OCI-LY1 (cell line): ENCODE measurements around the gene PCP4L1.

Experiments
- H2AFZ ChIP-seq: fragments of 200-600 bp; sonication (generic), shearing (Covaris generic); 2 replicates; pipeline ENCODE4 v1.6.0; 2014; ENCODE audit warnings: antibody characterized with exemption, mild to moderate bottlenecking, low read length
- H3F3A ChIP-seq: fragments of 200-600 bp; sonication (generic), shearing (Covaris generic); 2 replicates; pipeline ENCODE4 v1.6.0; 2014; ENCODE audit warnings: mild to moderate bottlenecking, antibody characterized with exemption, low read length, moderate library complexity; ENCODE audit not compliant: insufficient read depth
- H3K27ac ChIP-seq: fragments of 200-600 bp; sonication (generic); 2 replicates; pipeline ENCODE4 v1.5.1; 2014; ENCODE audit warnings: low read length, mixed run types, mild to moderate bottlenecking, low read depth; ENCODE audit not compliant: poor library complexity, severe bottlenecking
- H3K27me3 ChIP-seq: fragments of 200-600 bp; sonication (generic); 2 replicates; pipeline ENCODE4 v1.6.0; 2014; ENCODE audit warnings: antibody characterized with exemption, mild to moderate bottlenecking, low read length, moderate library complexity; ENCODE audit not compliant: insufficient read depth
- H3K36me3 ChIP-seq: fragments of 200-600 bp; sonication (generic); 2 replicates; pipeline ENCODE4 v1.6.1; 2014; ENCODE audit warnings: mild to moderate bottlenecking, antibody characterized with exemption, low read length, moderate library complexity, mixed read lengths; ENCODE audit not compliant: insufficient read depth
- H3K4me1 ChIP-seq: fragments of 200-600 bp; sonication (generic); 2 replicates; pipeline ENCODE4 v1.5.1; 2014; ENCODE audit warnings: mild to moderate bottlenecking, low read length, moderate library complexity; ENCODE audit not compliant: insufficient read depth, severe bottlenecking
- H3K4me2 ChIP-seq: fragments of 200-600 bp; sonication (generic), shearing (Covaris generic); 2 replicates; pipeline ENCODE4 v1.6.1; 2014; ENCODE audit warnings: low read length
- H3K4me3 ChIP-seq: fragments of 200-600 bp; sonication (generic); 2 replicates; pipeline ENCODE4 v1.5.1; 2014; ENCODE audit warnings: low read length, low read depth, mild to moderate bottlenecking, mixed read lengths; ENCODE audit not compliant: poor library complexity, severe bottlenecking
- H3K79me2 ChIP-seq: fragments of 200-600 bp; shearing (Covaris generic); 2 replicates; pipeline ENCODE4 v1.6.1; 2016; ENCODE audit warnings: mixed run types, low read length, mixed read lengths; ENCODE audit not compliant: insufficient read depth
- H3K9ac ChIP-seq: fragments of 200-600 bp; sonication (generic), shearing (Covaris generic); 2 replicates; pipeline ENCODE4 v1.6.1; 2014; ENCODE audit warnings: mild to moderate bottlenecking, low read length, mixed read lengths
- H3K9me2 ChIP-seq: fragments of 200-600 bp; sonication (generic), shearing (Covaris generic); 2 replicates; pipeline ENCODE4 v1.6.1; 2014; ENCODE audit warnings: low read depth, mild to moderate bottlenecking, low read length, mixed read lengths
- H3K9me3 ChIP-seq: fragments of 200-600 bp; shearing (Covaris generic); 2 replicates; pipeline ENCODE4 v1.6.1; 2014; ENCODE audit warnings: low read length, mixed read lengths
- H4K20me1 ChIP-seq: fragments of 200-600 bp; sonication (generic), shearing (Covaris generic); 2 replicates; pipeline ENCODE4 v1.6.0; 2016; ENCODE audit warnings: mild to moderate bottlenecking, low read length; ENCODE audit not compliant: insufficient read depth
- EZH2 ChIP-seq: fragments of 200-600 bp; sonication (generic), shearing (Covaris generic); IDR thresholded peaks from 2 replicates; pipeline ENCODE4 v1.8.0; 2017; ENCODE audit warnings: borderline replicate concordance, mixed run types, mild to moderate bottlenecking, antibody characterized with exemption, low read length, moderate library complexity, mixed read lengths
- TF ChIP-seq, protein P1 (sequence below): fragments of 200-600 bp; sonication (generic), shearing (Covaris generic); IDR thresholded peaks from 2 replicates; pipeline ENCODE4 v1.5.1; 2017; ENCODE audit warnings: mild to moderate bottlenecking, antibody characterized with exemption, low read length, moderate library complexity, mixed read lengths

The PCP4L1 gene

DNA sequence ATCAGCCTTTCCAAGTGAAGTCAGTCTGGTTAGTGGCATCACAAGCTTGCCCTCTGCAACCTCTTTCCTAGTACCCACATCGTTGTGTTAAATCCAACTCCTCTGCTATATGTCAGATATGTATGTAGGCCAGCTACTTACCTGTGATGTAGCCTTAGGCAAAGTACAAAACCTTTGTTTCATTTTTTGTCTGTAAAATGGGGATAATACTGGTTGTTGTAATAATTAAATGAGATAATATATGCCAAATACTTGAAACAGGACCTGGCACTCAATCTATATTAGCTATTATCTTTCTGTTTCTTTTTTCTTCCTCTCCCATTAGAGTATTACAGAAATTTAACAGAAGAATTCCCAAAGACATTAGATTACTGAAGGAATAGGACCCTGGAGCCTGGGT lies 1.2 kb downstream of the PCP4L1 start:
- H3F3A ChIP-seq: no peaks in the 10 kb centered on the region
- H3K9me3 ChIP-seq: no peaks in the 10 kb centered on the region; the same call in 1 of the 2 replicates
- no peaks in the 10 kb centered on the region for H3K36me3 ChIP-seq
- H3K27me3 ChIP-seq: peaks cover 12% of the 10 kb centered on the region
- H3K4me2 ChIP-seq: no peak overlapping the region
- no peak overlapping the region for H3K9ac ChIP-seq
- H2AFZ ChIP-seq: no peak overlapping the region
- H3K9me2 ChIP-seq: no peaks in the 10 kb centered on the region
- H4K20me1 ChIP-seq: no peaks in the 10 kb centered on the region
- no peak overlapping the region for H3K4me3 ChIP-seq
- H3K27ac ChIP-seq: no peak overlapping the region
- H3K4me1 ChIP-seq: peaks cover 30% of the 10 kb centered on the region
- no peak for TF ChIP-seq EZH2
- TF ChIP-seq, protein P1, sequence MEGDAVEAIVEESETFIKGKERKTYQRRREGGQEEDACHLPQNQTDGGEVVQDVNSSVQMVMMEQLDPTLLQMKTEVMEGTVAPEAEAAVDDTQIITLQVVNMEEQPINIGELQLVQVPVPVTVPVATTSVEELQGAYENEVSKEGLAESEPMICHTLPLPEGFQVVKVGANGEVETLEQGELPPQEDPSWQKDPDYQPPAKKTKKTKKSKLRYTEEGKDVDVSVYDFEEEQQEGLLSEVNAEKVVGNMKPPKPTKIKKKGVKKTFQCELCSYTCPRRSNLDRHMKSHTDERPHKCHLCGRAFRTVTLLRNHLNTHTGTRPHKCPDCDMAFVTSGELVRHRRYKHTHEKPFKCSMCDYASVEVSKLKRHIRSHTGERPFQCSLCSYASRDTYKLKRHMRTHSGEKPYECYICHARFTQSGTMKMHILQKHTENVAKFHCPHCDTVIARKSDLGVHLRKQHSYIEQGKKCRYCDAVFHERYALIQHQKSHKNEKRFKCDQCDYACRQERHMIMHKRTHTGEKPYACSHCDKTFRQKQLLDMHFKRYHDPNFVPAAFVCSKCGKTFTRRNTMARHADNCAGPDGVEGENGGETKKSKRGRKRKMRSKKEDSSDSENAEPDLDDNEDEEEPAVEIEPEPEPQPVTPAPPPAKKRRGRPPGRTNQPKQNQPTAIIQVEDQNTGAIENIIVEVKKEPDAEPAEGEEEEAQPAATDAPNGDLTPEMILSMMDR: no peak
- H3K79me2 ChIP-seq: no peaks in the 10 kb centered on the region

DNA sequence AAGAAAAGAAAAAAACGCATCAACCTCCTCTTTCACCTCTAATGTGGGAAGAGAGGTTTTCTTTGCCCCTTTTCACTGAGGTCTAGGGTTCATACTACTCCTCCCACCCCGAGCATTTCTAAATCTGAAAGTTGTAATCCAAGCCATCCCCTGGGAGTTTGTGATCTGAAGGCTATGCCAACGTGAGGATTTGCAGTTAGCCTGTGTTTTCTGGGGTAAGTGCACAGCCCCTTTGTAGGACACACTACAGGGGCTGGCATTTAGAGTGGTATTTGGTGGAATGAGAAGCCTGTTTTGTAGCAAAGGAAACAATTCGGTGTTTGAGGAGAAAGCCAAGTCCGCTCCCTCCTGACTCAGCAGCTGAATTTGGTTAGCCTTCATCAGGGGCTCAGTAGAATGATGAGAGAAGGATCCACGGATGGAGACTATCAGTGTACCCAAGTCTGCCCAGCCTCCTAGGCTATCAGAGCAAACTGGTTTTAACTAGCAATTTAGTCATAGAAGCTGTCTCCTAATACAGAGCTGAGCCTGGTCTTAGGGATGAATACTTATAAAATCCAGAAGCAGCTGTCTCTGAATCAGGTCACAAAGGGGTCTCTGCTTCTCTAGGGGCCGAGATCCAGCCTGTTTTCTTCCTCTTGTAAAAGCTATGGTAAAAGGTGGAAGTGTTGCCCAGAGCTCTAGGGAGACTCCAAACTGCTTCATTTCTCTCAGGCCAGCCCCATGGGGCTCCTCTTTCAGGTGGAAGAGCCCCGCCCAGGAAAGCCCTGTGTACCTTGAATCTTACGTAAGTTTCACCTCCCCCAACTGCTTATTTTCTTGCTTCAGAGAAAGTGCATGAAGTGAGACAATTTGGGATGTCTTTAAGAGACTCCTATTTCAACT lies 2.1 kb downstream of the PCP4L1 start:
- H3K4me3 ChIP-seq: no peak overlapping the region
- no peaks in the 10 kb centered on the region for H3K9me2 ChIP-seq
- no peaks in the 10 kb centered on the region; the same call in 1 of the 2 replicates for H3K9me3 ChIP-seq
- peak overlapping the region; percentile 22; the same call in 1 of the 2 replicates for H3K4me2 ChIP-seq
- no peak overlapping the region for H2AFZ ChIP-seq
- H4K20me1 ChIP-seq: no peaks in the 10 kb centered on the region
- no peaks in the 10 kb centered on the region for H3K36me3 ChIP-seq
- TF ChIP-seq, protein P1: no peak
- no peak for TF ChIP-seq EZH2
- H3K9ac ChIP-seq: no peak overlapping the region
- H3F3A ChIP-seq: no peaks in the 10 kb centered on the region
- H3K4me1 ChIP-seq: peaks cover 30% of the 10 kb centered on the region
- H3K27me3 ChIP-seq: peaks cover 12% of the 10 kb centered on the region
- no peak overlapping the region for H3K27ac ChIP-seq
- no peaks in the 10 kb centered on the region for H3K79me2 ChIP-seq

DNA sequence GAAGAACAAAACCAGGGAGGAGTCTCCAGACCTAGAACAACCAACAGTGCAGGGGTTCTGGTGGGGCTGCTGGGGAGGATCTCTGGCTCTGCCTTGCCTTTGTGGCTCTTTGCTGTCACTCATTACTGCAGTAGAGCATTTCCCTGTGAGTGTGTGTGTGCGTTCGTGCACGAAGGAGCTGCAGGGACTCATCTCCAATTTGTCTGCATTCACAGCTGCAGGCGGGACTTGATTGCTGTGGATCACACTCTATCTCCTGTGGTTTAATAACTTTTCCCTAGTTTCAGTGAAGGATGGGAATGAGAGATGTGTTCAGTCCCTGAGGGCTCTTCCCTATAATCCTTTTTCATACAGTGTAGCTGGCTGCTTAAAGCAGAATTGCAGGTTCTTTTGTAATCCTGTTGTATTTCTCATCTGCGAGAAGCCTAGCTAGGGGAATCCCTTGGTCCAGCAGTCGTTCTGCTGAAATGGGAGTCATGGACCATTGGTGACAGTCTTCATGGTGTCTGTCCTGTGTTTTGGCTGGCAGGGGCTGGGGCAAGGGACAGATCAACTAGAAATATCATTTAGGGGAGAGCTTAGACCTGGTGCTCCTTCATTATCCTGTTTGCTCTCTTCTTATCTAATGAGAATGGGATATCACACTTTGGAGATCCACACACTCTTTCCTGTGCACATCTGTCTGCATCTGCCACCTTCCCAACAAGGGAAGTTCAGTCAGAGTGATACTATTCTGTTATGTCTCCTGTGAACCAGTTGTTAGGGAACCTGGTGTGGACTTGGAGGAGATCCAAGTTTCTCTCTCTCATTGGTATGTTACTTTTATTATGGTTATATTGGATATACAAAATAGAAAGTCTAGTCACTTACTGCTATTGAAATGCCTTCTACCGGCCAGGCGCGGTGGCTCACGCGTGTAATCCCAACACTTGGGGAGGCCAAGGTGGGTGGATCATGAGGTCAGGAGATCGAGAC lies 3.0 kb downstream of the PCP4L1 start:
- peaks cover 30% of the 10 kb centered on the region for H3K4me1 ChIP-seq
- no peak overlapping the region for H3K4me3 ChIP-seq
- no peaks in the 10 kb centered on the region for H3K9me2 ChIP-seq
- peak overlapping the region; percentile 22; the same call in 1 of the 2 replicates for H3K4me2 ChIP-seq
- TF ChIP-seq EZH2: no peak
- TF ChIP-seq, protein P1: no peak
- no peaks in the 10 kb centered on the region; the same call in 1 of the 2 replicates for H3K9me3 ChIP-seq
- H3K9ac ChIP-seq: no peak overlapping the region
- no peaks in the 10 kb centered on the region for H4K20me1 ChIP-seq
- peaks cover 12% of the 10 kb centered on the region for H3K27me3 ChIP-seq
- H3K27ac ChIP-seq: no peak overlapping the region
- H3F3A ChIP-seq: no peaks in the 10 kb centered on the region
- no peaks in the 10 kb centered on the region for H3K79me2 ChIP-seq
- no peaks in the 10 kb centered on the region for H3K36me3 ChIP-seq
- H2AFZ ChIP-seq: no peak overlapping the region
